ENCODE data around the gene SPRR2F. TPM values are rescaled to one million over a fixed set of nuclear protein-coding genes. Genes with fewer than 3 reads are reported as not detected.

The SPRR2F gene
- total and polyA plus RNA-seq, 4 donors, result not detected

GRCh38 chr1:153100245-153100644, 13.1 kb downstream of the SPRR2F start:
- Histone ChIP-seq H3K4me3 (ENCODE audit: low read depth in 1 of 3, low read length in 3 of 3) (no peak overlapping the region), H3K27me3 (ENCODE audit: control insufficient read depth in 4 of 4, insufficient read depth in 4 of 4, low read length in 3 of 4) (no peaks in the 10 kb centered on the region), H3K36me3 (ENCODE audit: control insufficient read depth in 4 of 4, insufficient read depth in 3 of 4, low read depth in 1 of 4, low read length in 3 of 4) (no peaks in the 10 kb centered on the region), H3K9ac (ENCODE audit: low read depth in 1 of 2, low read length in 2 of 2) (no peak overlapping the region), H3K27ac (ENCODE audit: low read depth in 1 of 2, low read length in 2 of 2) (no peak overlapping the region), H3K9me3 (ENCODE audit: control insufficient read depth in 4 of 4, low read length in 3 of 4) (peaks cover 0 to under 1% (median 0%) of the 10 kb centered on the region in 4 donors), H3K4me1 (ENCODE audit: control insufficient read depth in 4 of 4, insufficient read depth in 4 of 4, low read length in 3 of 4) (no peaks in the 10 kb centered on the region)
- no peak for TF ChIP-seq SP1 (IDR thresholded peaks at IDR 0.05)
- TF ChIP-seq RXRA (IDR thresholded peaks at IDR 0.05), result no peak
- no peak for TF ChIP-seq HNF4G (IDR thresholded peaks at IDR 0.05)
- TF ChIP-seq EGR1 (IDR thresholded peaks at IDR 0.05; ENCODE audit: low read depth in 2 of 2), result no peak
- TF ChIP-seq MAX (IDR thresholded peaks at IDR 0.05), result no peak
- no peak for TF ChIP-seq YY1 (IDR thresholded peaks at IDR 0.05)
- no peak for TF ChIP-seq ZBTB33 (IDR thresholded peaks at IDR 0.05)
- TF ChIP-seq JUND (IDR thresholded peaks at IDR 0.05), result no peak
- no peak for TF ChIP-seq FOXA2 (IDR thresholded peaks at IDR 0.05)
- no peak for TF ChIP-seq HNF4A (conservative IDR thresholded peaks at IDR 0.05)
- TF ChIP-seq NR2F2 (IDR thresholded peaks at IDR 0.05), result no peak
- TF ChIP-seq FOXA1 (IDR thresholded peaks at IDR 0.05), result no peak
- no peak for TF ChIP-seq REST (IDR thresholded peaks at IDR 0.05)
- no peak for TF ChIP-seq TAF1 (conservative IDR thresholded peaks at IDR 0.05)
- TF ChIP-seq ATF3 (IDR thresholded peaks at IDR 0.05), result no peak
- TF ChIP-seq RAD21 (IDR thresholded peaks at IDR 0.05), result no peak
- no peak for TF ChIP-seq GABPA (IDR thresholded peaks at IDR 0.05 in 1 of 2, conservative IDR thresholded peaks at IDR 0.05 in 1 of 2)
- no peak for TF ChIP-seq CTCF (IDR thresholded peaks at IDR 0.05; ENCODE audit: low read depth, low read length, missing input control)
- 84% methylated on average over 5 of the region's 5 CpGs for WGBS
- DNase-seq (ENCODE audit: low spot score), result no peak
